GM12878 (cell line): ENCODE measurements around the gene FEV. TPM values are rescaled to one million over a fixed set of nuclear protein-coding genes. Genes with fewer than 3 reads are reported as not detected.

Experiments used
- ATAC-seq: fragments of 200-7000 bp; cut with Tn5 transposase; 3 replicates; pipeline ENCODE4 v1.9.1; 2020; ENCODE audit warnings: mild to moderate bottlenecking, moderate library complexity
- BruUV-seq: library from RNA; stranded (reverse); fragments of 400-500 nt; replicated peaks from 2 replicates; lab custom pipeline; 2021; lab: Mats Ljungman, UMichigan
- CTCF ChIA-PET: fragments of 300-600 bp; sonication (Branson Sonifier 250); formaldehyde crosslinking; extraction: SDS; loops from one replicate; lab custom pipeline; 2021; ENCODE audit warnings: inconsistent platforms; lab: Yijun Ruan, JAX
- POLR2A ChIA-PET: fragments of 350-600 bp; formaldehyde crosslinking; extraction: SDS; loops from one replicate; lab custom pipeline; 2021; ENCODE audit warnings: inconsistent platforms; lab: Charles Lee
- RAD21 ChIA-PET: fragments of 300-600 bp; sonication (Branson Sonifier 250); formaldehyde crosslinking; loops from one replicate; lab custom pipeline; 2023; ENCODE audit warnings: antibody characterized with exemption; ENCODE audit not compliant: unreplicated experiment; lab: Charles Lee
- SMC1A ChIA-PET: fragments of 300-600 bp; sonication (Branson Sonifier 250); formaldehyde crosslinking; loops from one replicate; lab custom pipeline; 2023; ENCODE audit not compliant: unreplicated experiment, uncharacterized antibody; lab: Charles Lee
- DNase-seq: peaks from one replicate; pipeline ENCODE4 v3.0.0-alpha.2; 2011; ENCODE audit warnings: low read depth, low spot score
- FAIRE-seq: peaks from 3 replicates; lab custom pipeline; 2011; peaks lifted over from hg19 to GRCh38; lab: Jason Lieb, UNC
- H2AFZ ChIP-seq: 2 replicates; pipeline ENCODE4 v1.6.0; 2011; ENCODE audit warnings: low read depth, low read length, control low read depth; ENCODE audit not compliant: control insufficient read depth
- H3K27ac ChIP-seq: 2 replicates; pipeline ENCODE4 v1.5.1; 2011; ENCODE audit warnings: control low read depth; ENCODE audit not compliant: control insufficient read depth, insufficient read depth
- H3K27me3 ChIP-seq, 2 experiments: replicated peaks in 1 of 2; 2 replicates each; pipeline versions ENCODE4 v1.6.0 to v1.6.1; 2011; ENCODE audit warnings: low read length in 1 of 2; ENCODE audit not compliant: control insufficient read depth in 2 of 2, insufficient read depth in 2 of 2
- H3K36me3 ChIP-seq, 2 experiments: 2 replicates each; pipeline ENCODE4 v1.5.1; 2011; ENCODE audit warnings: low read length in 1 of 2; ENCODE audit not compliant: control insufficient read depth in 2 of 2, insufficient read depth in 2 of 2
- H3K4me1 ChIP-seq: 2 replicates; pipeline ENCODE4 v1.6.1; 2011; ENCODE audit warnings: mild to moderate bottlenecking, low read length, moderate library complexity, mixed read lengths; ENCODE audit not compliant: control insufficient read depth, insufficient read depth
- H3K4me2 ChIP-seq: 2 replicates; pipeline ENCODE4 v1.6.0; 2011; ENCODE audit warnings: control low read depth; ENCODE audit not compliant: control insufficient read depth, insufficient read depth
- H3K4me3 ChIP-seq: fragments of 200-600 bp; sonication (generic); 2 replicates; pipeline ENCODE4 v1.5.1; 2016
- H3K79me2 ChIP-seq: 2 replicates; pipeline ENCODE4 v1.6.0; 2011; ENCODE audit warnings: low read length; ENCODE audit not compliant: control insufficient read depth, insufficient read depth
- H3K9ac ChIP-seq: 2 replicates; pipeline ENCODE4 v1.8.0; 2011; ENCODE audit warnings: low read length, control low read depth, mixed read lengths; ENCODE audit not compliant: control insufficient read depth, insufficient read depth
- H3K9me3 ChIP-seq: replicated peaks from 3 replicates; pipeline ENCODE4 v1.5.1; 2011; ENCODE audit warnings: mild to moderate bottlenecking, low read length; ENCODE audit not compliant: control insufficient read depth, insufficient read depth
- H4K20me1 ChIP-seq: 2 replicates; pipeline ENCODE4 v1.6.0; 2011; ENCODE audit not compliant: control insufficient read depth, insufficient read depth
- BCLAF1 ChIP-seq: fragments of 450-650 bp; IDR thresholded peaks from 2 replicates; pipeline ENCODE4 v1.6.1; 2017; ENCODE audit warnings: antibody characterized with exemption, mild to moderate bottlenecking, moderate library complexity
- CEBPB ChIP-seq, 2 experiments: fragments of 150-350 bp in 1 of 2; IDR thresholded peaks; 2 replicates each; pipeline ENCODE4 v1.6.1; 2012 to 2014; ENCODE audit warnings: low read depth in 2 of 2, low read length in 2 of 2, borderline replicate concordance in 1 of 2, inconsistent platforms in 1 of 2
- CHD4 ChIP-seq: fragments of 200-600 bp; sonication (generic); IDR thresholded peaks from 2 replicates; pipeline ENCODE4 v1.6.1; 2016; ENCODE audit warnings: mild to moderate bottlenecking
- E2F8 ChIP-seq: fragments of 450-650 bp; IDR thresholded peaks from 2 replicates; pipeline ENCODE4 v1.6.1; 2018; ENCODE audit warnings: mild to moderate bottlenecking, low read depth, moderate library complexity; ENCODE audit not compliant: partially characterized antibody
- E4F1 ChIP-seq: fragments of 450-650 bp; IDR thresholded peaks from 2 replicates; pipeline ENCODE4 v1.6.1; 2018; ENCODE audit warnings: borderline replicate concordance, mild to moderate bottlenecking; ENCODE audit not compliant: partially characterized antibody
- ETV6 ChIP-seq, 2 experiments: fragments of 450-650 bp in 1 of 2; IDR thresholded peaks in 1 of 2; conservative IDR thresholded peaks in 1 of 2; 2 replicates each; pipeline ENCODE4 v1.6.1; 2014; ENCODE audit warnings: antibody characterized with exemption in 1 of 2, borderline replicate concordance in 1 of 2, low read depth in 1 of 2, mild to moderate bottlenecking in 1 of 2, moderate library complexity in 1 of 2
- EZH2 ChIP-seq: IDR thresholded peaks from 2 replicates; pipeline ENCODE4 v1.6.1; 2012; ENCODE audit warnings: low read depth, mild to moderate bottlenecking, control low read depth, inconsistent platforms, low read length, borderline replicate concordance; ENCODE audit not compliant: control insufficient read depth
- GABPA ChIP-seq: IDR thresholded peaks from 2 replicates; pipeline ENCODE4 v1.6.1; 2014; ENCODE audit warnings: antibody characterized with exemption, low read depth, mild to moderate bottlenecking, inconsistent platforms
- IKZF1 ChIP-seq: fragments of 450-650 bp; conservative IDR thresholded peaks from 2 replicates; pipeline ENCODE4 v1.6.1; 2017; ENCODE audit warnings: antibody characterized with exemption, mild to moderate bottlenecking
- MEF2B ChIP-seq: fragments of 450-650 bp; IDR thresholded peaks from 2 replicates; pipeline ENCODE4 v1.6.1; 2018; ENCODE audit warnings: mild to moderate bottlenecking, moderate library complexity; ENCODE audit not compliant: partially characterized antibody, poor library complexity, severe bottlenecking
- POU2F2 ChIP-seq: IDR thresholded peaks from 3 replicates; pipeline ENCODE4 v1.6.1; 2011; ENCODE audit warnings: low read depth, mild to moderate bottlenecking, low read length, borderline replicate concordance
- SMAD1 ChIP-seq: fragments of 450-650 bp; IDR thresholded peaks from 2 replicates; pipeline ENCODE4 v1.6.1; 2018; ENCODE audit warnings: mild to moderate bottlenecking, low read depth; ENCODE audit not compliant: partially characterized antibody
- SREBF2 ChIP-seq: IDR thresholded peaks from 2 replicates; pipeline ENCODE4 v1.6.1; 2012; ENCODE audit warnings: mild to moderate bottlenecking, low read length
- STAT3 ChIP-seq: IDR thresholded peaks from 2 replicates; pipeline ENCODE4 v1.6.1; 2011; ENCODE audit warnings: low read depth, low read length, improper control_type of control experiment
- TARDBP ChIP-seq: IDR thresholded peaks from 2 replicates; pipeline ENCODE4 v1.6.1; 2016; ENCODE audit warnings: borderline replicate concordance
- TBL1XR1 ChIP-seq: IDR thresholded peaks from 2 replicates; pipeline ENCODE4 v1.6.1; 2012; ENCODE audit warnings: low read depth, low read length, improper control_type of control experiment
- whole genome bisulfite sequencing: methylation state at CpG from one replicate; pipeline ENCODE4 v1.1.6; 2016; ENCODE audit warnings: low lambda C conversion rate; ENCODE audit not compliant: insufficient replicate concordance, insufficient coverage; ENCODE audit errors: missing lambda C conversion rate; 5-methylcytosine and 5-hydroxymethylcytosine counted together
- in situ Hi-C: fragments of 300-500 bp; cut with MboI; formaldehyde crosslinking; loops from 9 replicates; pipeline ENCODE4 v1.14.3; 2018; ENCODE audit warnings: mixed read lengths
- intact Hi-C: fragments of 100-400 bp; cut with micrococcal nuclease; formaldehyde crosslinking; loops from one replicate; pipeline ENCODE4 v1.14.2; 2022; ENCODE audit not compliant: unreplicated experiment
- polyA plus RNA-seq, 11 experiments: library from polyadenylated mRNA; depleted of rRNA in 4 of 11; unstranded in 6 of 11; stranded (reverse) in 5 of 11; fragments of >200 nt; fragmentation: Nextera tagmentation in 4 of 11; fragmentation: Illumina TruSeq in 1 of 11; extraction: Ambion mirVana in 4 of 11; extraction: Trizol in 1 of 11; gene quantifications; 1 replicate in 1 of 11; 2 replicates in 10 of 11; pipeline versions ENCODE4 v1.2.1 to v1.2.3, GENCODE V29; 2011 to 2016; ENCODE audit warnings: inconsistent platforms in 2 of 11, missing spikeins in 2 of 11, low read depth in 1 of 11
- total RNA-seq, 4 experiments: library from RNA; depleted of rRNA in 3 of 4; stranded (reverse); fragments of >200 nt in 3 of 4; fragmentation: Illumina TruSeq in 1 of 4; extraction: Trizol in 1 of 4; gene quantifications; 2 replicates each; pipeline versions ENCODE4 v1.2.1 to v1.2.3, GENCODE V29; 2013 to 2021

The FEV gene
- total and polyA plus RNA-seq, 10 of the 15 experiments (the other 5 are each of a cell fraction or from before 2014, with no cell fraction given), result not detected

GRCh38 chr2:219021591-219021990 lies 36.6 kb upstream of the FEV start:
- ChIA-PET CTCF (interaction anchor here (0.6 kb wide), 1 partner anchor 120 kb away, joined by 3 read pairs; no protein-coding TSS in a partner anchor), POLR2A (no interaction called here), RAD21 (no interaction called here), SMC1A (no interaction called here)
- no peak for TF ChIP-seq SMAD1
- TF ChIP-seq TBL1XR1, result no peak
- TF ChIP-seq ETV6 (conservative IDR thresholded peaks at IDR 0.05 in 1 of 2, IDR thresholded peaks at IDR 0.05 in 1 of 2; ENCODE audit: borderline replicate concordance in 1 of 2, low read depth in 1 of 2), result no peak
- no peak for TF ChIP-seq E2F8
- TF ChIP-seq STAT3, result no peak
- TF ChIP-seq MEF2B, result no peak
- TF ChIP-seq CEBPB (IDR thresholded peaks at IDR 0.05; ENCODE audit: borderline replicate concordance in 1 of 2, low read depth in 2 of 2, low read length in 2 of 2), result no peak
- no peak for TF ChIP-seq EZH2
- TF ChIP-seq SREBF2, result no peak
- TF ChIP-seq CHD4, result no peak
- no peak for TF ChIP-seq POU2F2
- no peak for TF ChIP-seq TARDBP
- no peak for TF ChIP-seq IKZF1
- no peak for TF ChIP-seq GABPA
- no peak for TF ChIP-seq E4F1
- no peak for TF ChIP-seq BCLAF1
- Histone ChIP-seq H3K4me1 (no peaks in the 10 kb centered on the region), H3K79me2 (no peaks in the 10 kb centered on the region), H3K27ac (no peak overlapping the region), H3K27me3 (peaks cover 2 to 3% of the 10 kb centered on the region in 2 experiments; a peak in 2 of 4 replicates), H3K9me3 (no peaks in the 10 kb centered on the region), H3K9ac (no peak overlapping the region), H2AFZ (no peak overlapping the region), H3K4me2 (no peak overlapping the region), H4K20me1 (no peaks in the 10 kb centered on the region), H3K4me3 (no peak overlapping the region), H3K36me3 (no peaks in the 10 kb centered on the region)
- ATAC-seq (no peak), FAIRE-seq (no peak), DNase-seq (no peak)
- intact Hi-C loops, result no loop called here
- in situ Hi-C loops, result no loop called here
- WGBS, result 34% methylated on average over 9 of the region's 9 CpGs
- BruUV-seq, result no TSS peak
